Measurements from ENCODE around the gene LONRF2.

LONRF2 gene

DNA sequence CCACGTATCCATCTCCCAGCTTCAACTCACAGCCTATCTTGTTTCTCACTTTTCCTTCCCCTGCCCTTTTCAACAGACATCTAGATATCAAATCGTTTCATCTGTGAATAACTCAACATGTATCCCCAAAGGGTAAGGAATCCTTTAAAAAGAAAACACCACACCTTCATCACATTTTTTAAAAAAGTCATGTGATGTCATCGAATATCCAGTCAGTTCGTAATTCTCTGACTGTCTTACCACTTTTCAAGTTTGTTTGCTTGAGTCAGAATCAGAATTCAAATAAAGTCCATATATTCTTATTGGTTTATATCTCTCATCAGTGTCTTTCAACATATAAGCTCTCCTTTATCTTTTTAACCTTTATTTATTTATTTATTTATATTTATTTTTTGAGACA lies 5.4 kb upstream of the LONRF2 start:
- DNase-seq = no peak
- H3K27me3 ChIP-seq = peaks cover 0 to 6% of the 10 kb centered on the region in 2 donors
- H3K9me3 ChIP-seq = no peaks in the 10 kb centered on the region
- TF ChIP-seq, protein P1, sequence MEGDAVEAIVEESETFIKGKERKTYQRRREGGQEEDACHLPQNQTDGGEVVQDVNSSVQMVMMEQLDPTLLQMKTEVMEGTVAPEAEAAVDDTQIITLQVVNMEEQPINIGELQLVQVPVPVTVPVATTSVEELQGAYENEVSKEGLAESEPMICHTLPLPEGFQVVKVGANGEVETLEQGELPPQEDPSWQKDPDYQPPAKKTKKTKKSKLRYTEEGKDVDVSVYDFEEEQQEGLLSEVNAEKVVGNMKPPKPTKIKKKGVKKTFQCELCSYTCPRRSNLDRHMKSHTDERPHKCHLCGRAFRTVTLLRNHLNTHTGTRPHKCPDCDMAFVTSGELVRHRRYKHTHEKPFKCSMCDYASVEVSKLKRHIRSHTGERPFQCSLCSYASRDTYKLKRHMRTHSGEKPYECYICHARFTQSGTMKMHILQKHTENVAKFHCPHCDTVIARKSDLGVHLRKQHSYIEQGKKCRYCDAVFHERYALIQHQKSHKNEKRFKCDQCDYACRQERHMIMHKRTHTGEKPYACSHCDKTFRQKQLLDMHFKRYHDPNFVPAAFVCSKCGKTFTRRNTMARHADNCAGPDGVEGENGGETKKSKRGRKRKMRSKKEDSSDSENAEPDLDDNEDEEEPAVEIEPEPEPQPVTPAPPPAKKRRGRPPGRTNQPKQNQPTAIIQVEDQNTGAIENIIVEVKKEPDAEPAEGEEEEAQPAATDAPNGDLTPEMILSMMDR (IDR thresholded peaks at IDR 0.05) = no peak
- intact Hi-C loops (cut with DNase I; ENCODE audit: low total_unique reads) = no loop called here
- H3K4me3 ChIP-seq = no peak overlapping the region
- H3K36me3 ChIP-seq = no peaks in the 10 kb centered on the region
- peaks cover 0 to under 1% (median under 1%) of the 10 kb centered on the region in 4 donors for H3K4me1 ChIP-seq
- H3K27ac ChIP-seq = no peak overlapping the region

DNA sequence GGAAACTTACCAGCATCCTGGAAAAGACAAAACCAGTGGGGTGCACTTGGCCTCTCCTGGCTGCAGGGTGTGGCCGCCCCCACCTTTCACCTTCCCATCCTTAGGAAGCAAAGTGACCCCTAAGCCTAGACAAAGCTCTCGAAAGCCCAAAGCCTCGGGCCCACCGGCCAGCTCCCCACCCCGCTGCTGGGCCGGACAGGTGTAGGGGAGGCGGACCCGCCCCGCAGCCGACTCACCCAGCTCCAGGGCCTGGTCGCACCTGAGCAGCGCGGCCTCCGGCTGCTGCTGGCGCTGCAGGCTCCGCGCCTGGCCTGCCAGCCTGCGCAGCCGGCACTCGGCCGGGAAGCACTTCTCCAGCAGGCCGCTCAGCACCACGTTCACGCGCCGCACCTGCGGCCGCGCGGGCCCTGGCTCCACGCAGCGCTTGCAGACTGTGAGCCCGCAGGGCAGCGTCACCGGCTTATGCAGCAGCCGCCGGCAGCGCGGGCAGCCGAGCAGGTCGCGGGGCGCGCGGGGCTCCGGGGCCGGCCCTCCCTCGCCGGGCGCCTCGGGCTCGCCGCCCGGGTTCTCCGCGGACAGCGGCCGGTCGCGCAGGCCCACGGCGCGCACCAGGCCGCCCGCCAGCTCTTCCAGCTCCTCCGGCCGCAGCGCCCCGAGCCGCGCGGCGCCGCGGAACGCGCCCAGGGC lies 979 bp downstream of the LONRF2 start:
- no peak for DNase-seq
- peak overlapping the region; percentile 62 to 76 for H3K4me3 ChIP-seq

DNA sequence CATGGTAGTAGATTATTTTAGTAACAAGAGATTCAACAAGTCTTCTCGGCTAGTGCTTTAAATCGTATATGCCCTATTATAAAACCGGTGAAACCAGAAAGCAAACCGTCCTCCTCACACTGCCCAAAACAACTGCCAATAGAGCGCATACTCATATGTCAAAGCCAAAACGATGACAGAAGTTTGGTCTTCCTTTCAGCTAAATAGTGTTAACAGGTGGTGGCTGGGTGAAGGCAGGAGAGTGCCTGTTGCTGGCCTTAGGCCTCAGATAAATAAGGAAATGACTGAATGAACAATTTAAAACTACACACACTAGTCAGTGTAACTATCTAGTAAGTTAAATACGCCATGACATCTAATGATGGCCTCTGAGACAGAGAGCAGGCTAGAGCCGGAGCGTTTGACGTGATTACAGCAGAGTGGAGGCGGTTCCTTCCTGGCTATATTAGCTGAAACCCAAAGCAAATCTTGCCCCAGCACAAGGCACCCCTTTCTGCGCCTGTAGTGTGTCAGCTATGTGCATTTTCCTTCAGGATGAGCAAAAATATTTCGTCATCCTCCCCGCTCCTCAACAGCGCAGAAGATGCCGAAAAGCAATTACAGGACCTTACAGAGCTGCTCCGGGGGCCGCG lies 1.6 kb downstream of the LONRF2 start:
- Histone ChIP-seq H3K27me3 (peaks cover 0 to 3% of the 10 kb centered on the region in 2 donors), H3K36me3 (no peaks in the 10 kb centered on the region), H3K27ac (peak overlapping the region in 1 of 2 donors; percentile 51), H3K4me3 (peak overlapping the region; percentile 62 to 76), H3K4me1 (peaks cover 0 to 11% (median 7%) of the 10 kb centered on the region in 4 donors), H3K9me3 (peaks cover 0 to 5% (median 0%) of the 10 kb centered on the region in 3 donors)
- TF ChIP-seq, protein P1 (IDR thresholded peaks at IDR 0.05) = no peak
- intact Hi-C loops (cut with DNase I; ENCODE audit: low total_unique reads) = no loop called here
- DNase-seq = no peak

More for the DNA sequence above, 979 bp downstream of the LONRF2 start:
- H3K27ac ChIP-seq = peak overlapping the region; percentile 51 to 66
- H3K9me3 ChIP-seq = peaks cover 0 to 5% (median 0%) of the 10 kb centered on the region in 3 donors
- peaks cover 0 to 3% of the 10 kb centered on the region in 2 donors for H3K27me3 ChIP-seq
- intact Hi-C loops (cut with DNase I; ENCODE audit: low total_unique reads) = no loop called here
- no peaks in the 10 kb centered on the region for H3K36me3 ChIP-seq
- H3K4me1 ChIP-seq = peaks cover 0 to 11% (median 7%) of the 10 kb centered on the region in 4 donors
- TF ChIP-seq, protein P1 (IDR thresholded peaks at IDR 0.05) = peak in 1 of 2 experiments; percentile 28

DNA sequence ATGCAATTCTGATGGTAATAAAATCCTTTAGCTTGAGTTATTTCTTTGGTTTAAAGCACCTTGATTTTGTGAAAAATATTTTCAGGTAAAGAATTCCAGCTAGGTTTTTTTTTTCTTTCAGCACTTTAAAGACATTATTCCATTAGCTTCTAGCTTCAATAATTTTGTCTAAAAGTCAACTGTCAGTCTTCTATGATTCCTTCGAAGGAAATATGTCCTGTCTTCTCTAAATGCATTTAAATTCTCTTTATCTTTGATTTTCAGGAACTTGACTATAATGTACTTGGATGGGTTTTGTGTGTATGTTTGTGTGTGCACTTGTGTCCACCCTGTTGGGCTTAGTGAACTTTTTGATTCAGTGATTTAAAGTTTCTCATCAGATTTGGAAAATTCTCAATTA lies 4.7 kb downstream of the LONRF2 start:
- no peaks in the 10 kb centered on the region for H3K27me3 ChIP-seq
- no peak overlapping the region for H3K27ac ChIP-seq
- no peaks in the 10 kb centered on the region for H3K36me3 ChIP-seq
- H3K4me1 ChIP-seq = peaks cover 0 to 11% (median 6%) of the 10 kb centered on the region in 4 donors
- no peak for DNase-seq
- peaks cover 0 to 5% (median 0%) of the 10 kb centered on the region in 3 donors for H3K9me3 ChIP-seq
- H3K4me3 ChIP-seq = no peak overlapping the region
- TF ChIP-seq, protein P1 (IDR thresholded peaks at IDR 0.05) = no peak
- intact Hi-C loops (cut with DNase I; ENCODE audit: low total_unique reads) = no loop called here

DNA sequence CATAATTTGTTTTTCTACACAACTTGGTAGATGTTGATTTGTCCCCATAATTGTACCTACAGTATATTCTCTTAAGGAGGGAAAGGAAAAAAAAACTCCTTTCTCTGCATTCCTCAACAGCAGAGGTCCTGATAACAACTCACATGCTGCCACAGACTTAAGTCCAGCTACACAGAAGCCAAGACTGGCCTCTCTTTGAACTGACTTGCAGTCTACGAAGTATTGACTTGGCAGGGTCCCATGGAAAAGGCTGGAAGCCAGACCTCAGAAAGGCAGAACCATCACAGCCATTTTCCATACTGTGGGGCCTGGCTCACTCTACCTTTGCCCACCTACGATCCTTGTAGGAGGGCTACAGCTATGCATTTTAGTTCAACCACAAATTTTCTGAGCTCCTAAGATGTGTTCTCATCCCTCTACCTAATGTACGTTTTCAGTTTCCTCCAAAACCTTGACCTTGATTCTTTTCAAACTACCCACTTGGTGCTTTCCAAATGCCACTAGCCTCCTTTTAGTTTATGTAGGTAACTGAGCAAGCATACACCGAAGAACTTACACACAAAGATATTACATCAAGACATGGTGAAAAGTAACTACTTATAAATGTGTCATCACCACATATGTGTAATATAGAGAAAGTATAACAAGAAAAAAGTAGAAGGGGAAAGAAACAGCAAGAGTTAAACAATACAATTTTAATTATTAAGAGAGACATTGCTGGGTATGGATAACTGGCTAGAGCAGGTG lies 12.2 kb downstream of the LONRF2 start:
- Histone ChIP-seq H3K36me3 (peaks cover 0 to 28% (median 16%) of the 10 kb centered on the region in 3 donors), H3K9me3 (no peaks in the 10 kb centered on the region), H3K27ac (no peak overlapping the region), H3K4me1 (no peaks in the 10 kb centered on the region), H3K4me3 (no peak overlapping the region), H3K27me3 (no peaks in the 10 kb centered on the region)
- DNase-seq = no peak
- intact Hi-C loops (cut with DNase I; ENCODE audit: low total_unique reads) = no loop called here
- TF ChIP-seq, protein P1 (IDR thresholded peaks at IDR 0.05) = no peak

Measured in tibial artery (tissue), 4 donors.